ENCODE data around the gene CWF19L1. TPM values are rescaled to one million over a fixed set of nuclear protein-coding genes. Genes with fewer than 3 reads are reported as not detected.

Gene CWF19L1
- total RNA-seq: 15.8 and 21.3 TPM in 2 replicates

DNA sequence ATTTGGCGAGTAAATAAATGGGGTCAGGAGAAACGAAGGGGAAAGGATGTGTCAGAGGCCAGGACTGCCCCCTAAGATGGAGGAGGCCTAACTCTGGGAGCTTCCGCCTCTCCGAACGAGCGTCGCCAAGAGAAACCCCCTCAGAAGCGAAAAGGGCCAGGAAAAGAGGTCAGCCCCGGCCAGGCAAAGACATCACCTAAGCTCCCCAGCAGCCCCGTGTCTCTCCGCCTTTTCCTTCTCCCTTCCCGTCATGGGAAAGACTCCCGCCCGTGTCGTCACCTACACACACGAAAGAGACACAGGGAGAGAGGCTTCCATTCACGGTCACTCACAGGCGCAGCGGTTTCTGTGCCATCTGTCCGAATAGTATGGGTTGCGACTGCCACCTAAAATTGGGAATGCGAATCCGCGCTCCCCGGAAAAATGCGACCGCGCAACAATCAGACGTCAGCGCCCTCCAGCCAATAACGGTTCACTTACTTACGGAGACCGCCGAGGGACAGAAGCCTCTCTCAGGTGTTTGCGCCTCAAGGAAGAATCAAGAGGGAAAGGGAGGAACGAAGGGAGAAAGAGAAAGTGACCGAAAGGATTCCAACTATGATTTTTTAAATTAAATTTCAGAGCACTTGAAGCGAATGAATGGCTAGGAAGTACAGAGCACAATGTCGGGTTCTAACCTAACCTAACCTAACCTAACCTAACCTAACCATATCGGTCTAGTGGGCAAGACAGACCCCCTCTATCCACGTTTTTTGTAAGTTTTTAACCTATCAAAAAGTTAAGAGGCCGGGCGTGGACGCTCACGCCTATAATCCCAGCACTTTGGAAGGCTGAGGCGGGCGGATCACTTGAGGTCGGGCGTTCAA is at the start of gene CWF19L1:
Gene CWF19L1 (minus strand): TSS at position 400 of the 866 bp plus-strand sequence. CDS start 45 bp downstream, at position 355.

DNA sequence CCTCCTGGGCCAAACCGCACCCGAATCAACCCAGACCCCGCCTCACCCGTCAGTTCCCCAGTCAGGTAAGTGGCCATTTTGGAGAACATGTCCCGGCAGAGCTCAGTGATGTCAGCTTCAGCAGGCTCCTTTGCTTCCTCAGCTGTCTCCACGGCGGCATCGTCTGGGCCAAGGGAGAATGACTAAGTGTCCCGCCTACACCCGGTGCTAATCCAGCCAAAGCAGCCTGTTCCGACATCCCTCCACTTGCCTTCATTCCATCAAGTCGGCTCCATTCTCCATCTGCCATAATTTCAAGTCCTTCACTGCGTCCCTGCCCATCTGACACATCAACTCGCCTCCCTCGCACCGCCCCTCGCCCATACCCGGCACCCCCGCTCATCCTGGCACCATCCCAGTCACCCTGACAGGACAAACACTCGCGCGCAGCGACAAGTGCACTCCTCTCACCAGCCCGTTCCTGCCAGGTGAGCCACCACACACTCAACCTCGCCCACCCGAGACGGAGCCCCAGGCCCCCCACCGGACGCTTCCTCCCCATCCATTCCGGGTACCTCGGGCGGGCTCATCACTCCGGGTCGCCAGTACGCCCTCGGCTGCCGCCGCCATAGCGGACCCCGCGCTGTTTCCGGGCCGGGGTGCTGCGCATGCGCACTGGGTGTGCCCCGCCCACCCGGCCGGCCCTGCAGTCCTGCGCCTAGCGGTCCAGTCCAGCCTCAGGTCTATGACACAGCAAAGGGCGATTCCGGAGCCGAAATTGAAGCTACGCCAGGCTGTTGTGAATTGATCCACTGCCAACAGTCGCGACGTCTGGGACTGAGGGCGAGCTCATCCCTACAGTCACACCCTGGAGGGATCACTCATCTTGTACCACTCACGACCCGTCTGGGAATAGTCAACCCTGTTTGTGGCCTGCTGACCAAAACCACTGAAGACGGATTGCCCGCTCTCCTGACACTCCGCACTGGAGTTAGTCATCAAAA is 18.9 kb upstream of the CWF19L1 start, which contains the start of gene BLOC1S2:
Gene BLOC1S2 (minus strand): TSS at position 630 of the 983 bp plus-strand sequence. CDS start 21 bp downstream, at position 609.

DNA sequence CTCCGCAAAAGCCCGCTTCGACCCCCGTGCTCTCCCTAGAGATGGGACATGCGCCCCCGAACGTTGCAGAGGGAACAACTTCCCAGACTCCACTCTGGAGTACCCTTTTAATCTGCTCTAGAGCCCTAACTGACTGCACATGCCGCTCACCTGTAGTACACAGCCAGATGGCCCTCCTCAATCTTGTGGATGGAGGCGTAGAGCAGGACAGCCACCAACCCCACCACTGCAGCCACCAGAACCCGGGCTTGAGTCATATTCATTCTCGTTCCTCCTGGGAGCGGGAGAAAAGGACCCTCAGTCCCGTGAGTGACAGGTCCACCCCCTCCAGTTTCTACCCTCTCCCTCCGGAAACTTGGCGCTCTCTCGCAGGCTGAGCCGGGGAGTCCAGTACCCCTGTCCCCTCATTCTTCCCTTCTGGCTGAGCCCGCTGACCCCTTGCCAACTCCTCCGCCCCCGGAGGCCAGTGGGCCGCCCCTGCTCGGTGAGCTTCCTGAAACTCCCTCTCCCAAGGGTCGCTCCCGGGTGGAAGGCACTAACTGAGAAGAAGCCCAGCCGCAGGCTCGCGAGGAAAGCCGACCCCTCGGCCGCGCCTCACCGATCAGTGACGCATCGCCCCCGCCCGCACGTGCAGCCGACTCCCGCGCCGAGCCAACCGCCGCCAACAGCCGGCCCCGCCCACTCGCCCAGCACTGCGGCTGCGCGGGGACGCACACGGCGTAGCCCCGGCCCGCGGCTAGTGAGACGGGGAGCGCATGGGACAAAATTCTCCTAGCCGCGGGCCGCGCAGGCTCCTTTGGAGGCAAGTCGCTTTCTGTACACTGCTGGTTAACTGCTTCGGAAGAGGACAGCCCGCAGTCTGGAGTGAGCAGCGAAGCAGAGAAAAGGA is 81.8 kb downstream of the CWF19L1 start, which contains the start of gene ERLIN1:
Gene ERLIN1 (minus strand): TSS at position 666 of the 889 bp plus-strand sequence. CDS start 403 bp downstream, at position 263.

Other genes with a start within 250 kb of the CWF19L1 start
- not detected in 2 replicates for gene CPN1, start 185.8 kb downstream of the CWF19L1 start, total RNA-seq
- 50.7 and 59.7 TPM in 2 replicates for gene ERLIN1, start 81.6 kb downstream of the CWF19L1 start, total RNA-seq
- 24.5 and 25.4 TPM in 2 replicates for gene CHUK, start 38.0 kb downstream of the CWF19L1 start, total RNA-seq
- gene BLOC1S2, start 19.0 kb upstream of the CWF19L1 start, total RNA-seq: 34.2 and 41.4 TPM in 2 replicates
- not detected in 2 replicates for gene PKD2L1, start 62.6 kb upstream of the CWF19L1 start, total RNA-seq
- 95.6 and 220 TPM in 2 replicates for gene SCD, start 79.6 kb upstream of the CWF19L1 start, total RNA-seq
- not detected in 2 replicates for gene WNT8B, start 195.4 kb upstream of the CWF19L1 start, total RNA-seq